ENCODE measurements around the gene FOXP1. TPM values are rescaled to one million over a fixed set of nuclear protein-coding genes. Genes with fewer than 3 reads are reported as not detected.
A peak's percentile ranks its signal among the peaks of the same experiment; 100 is the strongest.

FOXP1 gene
- total and polyA plus RNA-seq, 2 experiments from 2014 or later, result 76.8 to 99.8 TPM

GRCh38 chr3:71389911-71390573, 193.5 kb downstream of the FOXP1 start:
- Histone ChIP-seq H3K4me2 (peak overlapping the region; percentile 69), H2AFZ (peak overlapping the region; percentile 38), H4K20me1 (ENCODE audit: insufficient read depth, poor library complexity, severe bottlenecking) (no peaks in the 10 kb centered on the region), H3K79me2 (peaks cover 43% of the 10 kb centered on the region), H3K9me3 (ENCODE audit: low read depth) (no peaks in the 10 kb centered on the region), H3K4me1 (ENCODE audit: insufficient read depth) (peaks cover 19% of the 10 kb centered on the region), H3K4me3 (no peak overlapping the region), H3K36me3 (replicated peaks; ENCODE audit: insufficient read depth, low read depth) (no peaks in the 10 kb centered on the region), H3K27me3 (no peaks in the 10 kb centered on the region), H3K27ac (peak overlapping the region; percentile 50), H3K9me2 (replicated peaks; ENCODE audit: insufficient read depth) (no peaks in the 10 kb centered on the region)
- 27% methylated on average over 9 of the region's 9 CpGs for WGBS (ENCODE audit: low lambda C conversion rate, missing lambda C conversion rate)
- peak; percentile 42 for DNase-seq (ENCODE audit: low spot score)
- TF ChIP-seq EZH2phosphoT487 (IDR thresholded peaks at IDR 0.05; ENCODE audit: low read depth, severe bottlenecking, unreplicated experiment) (no peak), CTCF (IDR thresholded peaks at IDR 0.05; ENCODE audit: poor library complexity) (no peak), EZH2 (IDR thresholded peaks at IDR 0.05; ENCODE audit: borderline replicate concordance) (no peak)

GRCh38 chr3:71389191-71389590, 194.3 kb downstream of the FOXP1 start:
- Histone ChIP-seq H3K4me2 (peak overlapping the region; percentile 69), H3K4me1 (ENCODE audit: insufficient read depth) (peaks cover 19% of the 10 kb centered on the region), H3K79me2 (peaks cover 38% of the 10 kb centered on the region), H4K20me1 (ENCODE audit: insufficient read depth, poor library complexity, severe bottlenecking) (no peaks in the 10 kb centered on the region), H3K4me3 (no peak overlapping the region), H3K9me3 (ENCODE audit: low read depth) (no peaks in the 10 kb centered on the region), H3K27me3 (no peaks in the 10 kb centered on the region), H2AFZ (no peak overlapping the region), H3K27ac (no peak overlapping the region), H3K36me3 (replicated peaks; ENCODE audit: insufficient read depth, low read depth) (no peaks in the 10 kb centered on the region), H3K9me2 (replicated peaks; ENCODE audit: insufficient read depth) (no peaks in the 10 kb centered on the region)
- WGBS (ENCODE audit: low lambda C conversion rate, missing lambda C conversion rate), result 88% methylated on average over 10 of the region's 10 CpGs
- TF ChIP-seq EZH2phosphoT487 (IDR thresholded peaks at IDR 0.05; ENCODE audit: low read depth, severe bottlenecking, unreplicated experiment), result no peak
- TF ChIP-seq CTCF (IDR thresholded peaks at IDR 0.05; ENCODE audit: poor library complexity), result no peak
- TF ChIP-seq EZH2 (IDR thresholded peaks at IDR 0.05; ENCODE audit: borderline replicate concordance), result no peak
- DNase-seq (ENCODE audit: low spot score), result no peak

GRCh38 chr3:71388535-71389120, 194.9 kb downstream of the FOXP1 start:
- Histone ChIP-seq H3K9me2 (replicated peaks; ENCODE audit: insufficient read depth) (no peaks in the 10 kb centered on the region), H3K27me3 (no peaks in the 10 kb centered on the region), H3K4me3 (no peak overlapping the region), H3K36me3 (replicated peaks; ENCODE audit: insufficient read depth, low read depth) (no peaks in the 10 kb centered on the region), H3K4me2 (no peak overlapping the region), H3K79me2 (peaks cover 36% of the 10 kb centered on the region), H2AFZ (no peak overlapping the region), H3K27ac (no peak overlapping the region), H3K9me3 (ENCODE audit: low read depth) (no peaks in the 10 kb centered on the region), H4K20me1 (ENCODE audit: insufficient read depth, poor library complexity, severe bottlenecking) (no peaks in the 10 kb centered on the region), H3K4me1 (ENCODE audit: insufficient read depth) (peaks cover 19% of the 10 kb centered on the region)
- no peak for TF ChIP-seq EZH2phosphoT487 (IDR thresholded peaks at IDR 0.05; ENCODE audit: low read depth, severe bottlenecking, unreplicated experiment)
- TF ChIP-seq EZH2 (IDR thresholded peaks at IDR 0.05; ENCODE audit: borderline replicate concordance), result no peak
- TF ChIP-seq CTCF (IDR thresholded peaks at IDR 0.05; ENCODE audit: poor library complexity), result no peak
- no peak for DNase-seq (ENCODE audit: low spot score)
- 78% methylated on average over 6 of the region's 6 CpGs for WGBS (ENCODE audit: low lambda C conversion rate, missing lambda C conversion rate)
